Neuronal stem cell (in vitro differentiated cells): ENCODE results near the gene RUNX1.

Experiments
- DNase-seq: peaks from one replicate; pipeline ENCODE4 v3.0.0-alpha.2; 2013; ENCODE audit warnings: low spot score
- H2AFZ ChIP-seq: one replicate; pipeline ENCODE4 v1.6.1; 2013; ENCODE audit warnings: mild to moderate bottlenecking, low read length, inconsistent platforms
- H2AK5ac ChIP-seq: 2 replicates; pipeline ENCODE4 v1.6.1; 2013; ENCODE audit warnings: low read depth, mild to moderate bottlenecking, inconsistent platforms, low read length, moderate library complexity, mixed read lengths
- H2BK120ac ChIP-seq: 2 replicates; pipeline ENCODE4 v1.6.1; 2013; ENCODE audit warnings: low read depth, mild to moderate bottlenecking, inconsistent platforms, low read length, moderate library complexity, mixed read lengths
- H2BK12ac ChIP-seq: one replicate; pipeline ENCODE4 v1.6.1; 2013; ENCODE audit warnings: low read length, inconsistent platforms
- H2BK15ac ChIP-seq: 2 replicates; pipeline ENCODE4 v1.6.1; 2013; ENCODE audit warnings: mild to moderate bottlenecking, low read length, inconsistent platforms, mixed read lengths
- H2BK5ac ChIP-seq: one replicate; pipeline ENCODE4 v1.6.1; 2013; ENCODE audit warnings: inconsistent platforms, mild to moderate bottlenecking, low read length, moderate library complexity
- H3K14ac ChIP-seq: one replicate; pipeline ENCODE4 v1.6.1; 2013; ENCODE audit warnings: low read length, inconsistent platforms
- H3K18ac ChIP-seq: 2 replicates; pipeline ENCODE4 v1.6.1; 2013; ENCODE audit warnings: low read length, inconsistent platforms
- H3K23ac ChIP-seq: 2 replicates; pipeline ENCODE4 v1.6.1; 2013; ENCODE audit warnings: low read depth, mild to moderate bottlenecking, mixed read lengths, low read length, inconsistent platforms; ENCODE audit not compliant: poor library complexity
- H3K27ac ChIP-seq: replicated peaks from 3 replicates; pipeline ENCODE4 v1.5.1; 2013; ENCODE audit warnings: low read length, inconsistent platforms
- H3K27me3 ChIP-seq, 3 experiments: 2 replicates each; pipeline ENCODE4 v1.6.1; 2013; ENCODE audit warnings: low read length in 3 of 3, mild to moderate bottlenecking in 2 of 3, inconsistent platforms in 1 of 3, low read depth in 1 of 3, mixed read lengths in 1 of 3, moderate library complexity in 1 of 3; ENCODE audit not compliant: control insufficient read depth in 3 of 3, insufficient read depth in 3 of 3
- H3K36me3 ChIP-seq, 2 donors: replicated peaks in 1 of 2; 2 replicates each; pipeline ENCODE4 v1.6.1; 2013; ENCODE audit warnings: low read length in 2 of 2; ENCODE audit not compliant: control insufficient read depth in 2 of 2, insufficient read depth in 2 of 2
- H3K4ac ChIP-seq: 2 replicates; pipeline ENCODE4 v1.6.1; 2013; ENCODE audit warnings: inconsistent platforms, mild to moderate bottlenecking, low read length, moderate library complexity
- H3K4me1 ChIP-seq, 2 donors: 1 replicate in 1 of 2; 2 replicates in 1 of 2; pipeline ENCODE4 v1.6.1; 2013; ENCODE audit warnings: low read length in 2 of 2, low read depth in 1 of 2; ENCODE audit not compliant: control insufficient read depth in 2 of 2, insufficient read depth in 1 of 2
- H3K4me2 ChIP-seq: one replicate; pipeline ENCODE4 v1.6.1; 2013; ENCODE audit warnings: mild to moderate bottlenecking, low read length, inconsistent platforms; ENCODE audit not compliant: insufficient read depth, poor library complexity, severe bottlenecking
- H3K4me3 ChIP-seq, 2 donors: 2 replicates each; pipeline ENCODE4 v1.5.1; 2013; ENCODE audit warnings: low read length in 2 of 2, mild to moderate bottlenecking in 2 of 2, inconsistent platforms in 1 of 2, moderate library complexity in 1 of 2
- H3K79me1 ChIP-seq: one replicate; pipeline ENCODE4 v1.6.1; 2013; ENCODE audit warnings: low read depth, mild to moderate bottlenecking, inconsistent platforms, low read length, moderate library complexity
- H3K9ac ChIP-seq: one replicate; pipeline ENCODE4 v1.6.1; 2013; ENCODE audit warnings: mild to moderate bottlenecking, low read depth, low read length, inconsistent platforms; ENCODE audit not compliant: poor library complexity
- H3K9me3 ChIP-seq, 2 donors: replicated peaks in 1 of 2; 2 replicates each; pipeline versions ENCODE3 to v1.6.1; 2013; ENCODE audit warnings: low read length in 2 of 2, mild to moderate bottlenecking in 2 of 2, inconsistent platforms in 1 of 2, low read depth in 1 of 2, mixed read lengths in 1 of 2, moderate library complexity in 1 of 2; ENCODE audit not compliant: control insufficient read depth in 2 of 2, insufficient read depth in 1 of 2
- H4K8ac ChIP-seq: one replicate; pipeline ENCODE4 v1.6.1; 2013; ENCODE audit warnings: low read depth, mild to moderate bottlenecking, inconsistent platforms, low read length, moderate library complexity
- H4K91ac ChIP-seq: one replicate; pipeline ENCODE4 v1.6.1; 2013; ENCODE audit warnings: low read length, low read depth, mild to moderate bottlenecking, inconsistent platforms; ENCODE audit not compliant: poor library complexity
- WGBS, 2 donors: extraction: QIAGEN DNeasy Blood & Tissue Kit; methylation state at CpG; one replicate each; pipeline ENCODE4 v1.1.7; 2013; ENCODE audit warnings: missing lambda C conversion rate in 2 of 2, mixed read lengths in 1 of 2; ENCODE audit not compliant: insufficient read length in 2 of 2, insufficient replicate concordance in 1 of 2; ENCODE audit errors: extremely low coverage in 2 of 2; 5-methylcytosine and 5-hydroxymethylcytosine counted together

Gene RUNX1

GRCh38 chr21:34904526-34905217 is 144.4 kb downstream of the RUNX1 start:
- Histone ChIP-seq H2BK5ac (no peak overlapping the region), H3K4me1 (peaks cover 0 to 5% of the 10 kb centered on the region in 2 donors), H3K36me3 (no peaks in the 10 kb centered on the region), H2AK5ac (no peak overlapping the region), H4K8ac (no peak overlapping the region), H3K27me3 (no peaks in the 10 kb centered on the region), H4K91ac (no peak overlapping the region), H2AFZ (no peak overlapping the region), H3K9me3 (no peaks in the 10 kb centered on the region), H3K27ac (no peak overlapping the region), H2BK120ac (no peak overlapping the region), H3K79me1 (no peaks in the 10 kb centered on the region), H3K18ac (no peak overlapping the region), H3K4me3 (no peak overlapping the region), H3K9ac (no peak overlapping the region), H3K4me2 (no peak overlapping the region), H2BK15ac (no peak overlapping the region), H3K4ac (no peak overlapping the region), H3K14ac (no peak overlapping the region), H3K23ac (no peak overlapping the region), H2BK12ac (no peak overlapping the region)
- WGBS, 2 donors, result no CpG with 5 or more reads among the region's 8 CpGs
- no peak for DNase-seq

GRCh38 chr21:34900376-34900775 is 148.7 kb downstream of the RUNX1 start:
- Histone ChIP-seq H2BK120ac (no peak overlapping the region), H3K4me3 (no peak overlapping the region), H4K91ac (no peak overlapping the region), H2BK15ac (no peak overlapping the region), H3K27ac (no peak overlapping the region), H3K14ac (no peak overlapping the region), H3K9me3 (peaks cover 0 to 1% of the 10 kb centered on the region in 2 donors), H3K18ac (no peak overlapping the region), H3K4ac (no peak overlapping the region), H3K4me2 (no peak overlapping the region), H4K8ac (no peak overlapping the region), H3K27me3 (no peaks in the 10 kb centered on the region), H3K23ac (no peak overlapping the region), H3K4me1 (peaks cover 0 to 2% of the 10 kb centered on the region in 2 donors), H3K36me3 (no peaks in the 10 kb centered on the region), H2AK5ac (no peak overlapping the region), H2BK5ac (no peak overlapping the region), H3K9ac (no peak overlapping the region), H2AFZ (no peak overlapping the region), H2BK12ac (no peak overlapping the region), H3K79me1 (no peaks in the 10 kb centered on the region)
- no CpG with 5 or more reads among the region's 2 CpGs for WGBS, 2 donors
- DNase-seq, result no peak

GRCh38 chr21:34899760-34900159 is 149.3 kb downstream of the RUNX1 start:
- H3K27me3 ChIP-seq, result peaks cover 0 to under 1% (median 0%) of the 10 kb centered on the region in 3 experiments
- no peak for DNase-seq
- no peak overlapping the region for H4K8ac ChIP-seq
- no peak overlapping the region for H2BK12ac ChIP-seq
- no CpG with 5 or more reads among the region's 1 CpG for WGBS, 2 donors
- H3K4me1 ChIP-seq, result no peaks in the 10 kb centered on the region
- no peak overlapping the region for H3K14ac ChIP-seq
- H3K9ac ChIP-seq, result no peak overlapping the region
- no peak overlapping the region for H2BK15ac ChIP-seq
- no peak overlapping the region for H2BK5ac ChIP-seq
- H3K36me3 ChIP-seq, result no peaks in the 10 kb centered on the region
- H3K18ac ChIP-seq, result no peak overlapping the region
- H3K27ac ChIP-seq, result no peak overlapping the region
- H2AK5ac ChIP-seq, result no peak overlapping the region
- H2AFZ ChIP-seq, result no peak overlapping the region
- H3K79me1 ChIP-seq, result no peaks in the 10 kb centered on the region
- H3K9me3 ChIP-seq, result peaks cover 0 to 1% of the 10 kb centered on the region in 2 donors
- no peak overlapping the region for H3K23ac ChIP-seq
- H4K91ac ChIP-seq, result no peak overlapping the region
- H3K4me3 ChIP-seq, result no peak overlapping the region
- no peak overlapping the region for H2BK120ac ChIP-seq
- H3K4me2 ChIP-seq, result no peak overlapping the region
- no peak overlapping the region for H3K4ac ChIP-seq

GRCh38 chr21:34899302-34899701 is 149.8 kb downstream of the RUNX1 start:
- no peak overlapping the region for H3K4me3 ChIP-seq
- H3K27ac ChIP-seq, result no peak overlapping the region
- H3K9ac ChIP-seq, result no peak overlapping the region
- no peak overlapping the region for H2BK15ac ChIP-seq
- peaks cover 0 to 1% of the 10 kb centered on the region in 2 donors for H3K9me3 ChIP-seq
- no peak overlapping the region for H3K4me2 ChIP-seq
- H3K36me3 ChIP-seq, result no peaks in the 10 kb centered on the region
- no peak overlapping the region for H2AFZ ChIP-seq
- H2BK120ac ChIP-seq, result no peak overlapping the region
- H3K79me1 ChIP-seq, result no peaks in the 10 kb centered on the region
- DNase-seq, result no peak
- no peak overlapping the region for H3K14ac ChIP-seq
- no peak overlapping the region for H2BK12ac ChIP-seq
- no peak overlapping the region for H3K18ac ChIP-seq
- no peak overlapping the region for H4K8ac ChIP-seq
- H3K4ac ChIP-seq, result no peak overlapping the region
- H3K27me3 ChIP-seq, result peaks cover 0 to 4% (median 0%) of the 10 kb centered on the region in 3 experiments
- no peaks in the 10 kb centered on the region for H3K4me1 ChIP-seq
- no peak overlapping the region for H3K23ac ChIP-seq
- no CpG with 5 or more reads among the region's 2 CpGs for WGBS, 2 donors
- no peak overlapping the region for H2AK5ac ChIP-seq
- no peak overlapping the region for H4K91ac ChIP-seq
- no peak overlapping the region for H2BK5ac ChIP-seq
